Effector memory CD4-positive, alpha-beta T cell (primary cell): ENCODE measurements around the gene ATPAF1.
"Not testable (repeated sequence)": the region's sequence is repeated elsewhere in the genome, so short reads cannot be mapped to it uniquely, and the experiment has no call there.

Experiments used
- DNase-seq, 3 donors: peaks; one replicate each; pipeline ENCODE4 v3.0.0-alpha.2; 2020
- H3K27ac ChIP-seq: 2 replicates; pipeline ENCODE4 v1.7.0; 2013; ENCODE audit warnings: mild to moderate bottlenecking, low read length, moderate library complexity; ENCODE audit not compliant: insufficient read depth, poor library complexity, severe bottlenecking
- H3K27me3 ChIP-seq: replicated peaks from 2 replicates; pipeline ENCODE4 v1.7.0; 2013; ENCODE audit warnings: mild to moderate bottlenecking, low read length; ENCODE audit not compliant: insufficient read depth, control insufficient read depth, poor library complexity, severe bottlenecking
- H3K36me3 ChIP-seq: 2 replicates; pipeline ENCODE4 v1.7.0; 2013; ENCODE audit warnings: mild to moderate bottlenecking, low read length, moderate library complexity; ENCODE audit not compliant: control insufficient read depth, insufficient read depth
- H3K4me1 ChIP-seq: 2 replicates; pipeline ENCODE4 v1.7.0; 2013; ENCODE audit warnings: low read length, mild to moderate bottlenecking; ENCODE audit not compliant: control insufficient read depth, insufficient read depth, poor library complexity, severe bottlenecking
- H3K4me3 ChIP-seq: 2 replicates; pipeline ENCODE4 v1.7.0; 2013; ENCODE audit warnings: low read length, low read depth, mild to moderate bottlenecking; ENCODE audit not compliant: insufficient read depth, poor library complexity, severe bottlenecking
- H3K9me3 ChIP-seq: 2 replicates; pipeline ENCODE4 v1.7.0; 2013; ENCODE audit warnings: mild to moderate bottlenecking, low read length, moderate library complexity; ENCODE audit not compliant: control insufficient read depth

Gene ATPAF1

GRCh38 chr1:46670134-46670533, 2.0 kb upstream of the ATPAF1 start:
- Histone ChIP-seq H3K27me3 (no peaks in the 10 kb centered on the region), H3K27ac (no peak overlapping the region), H3K36me3 (no peaks in the 10 kb centered on the region), H3K4me1 (peaks cover 14% of the 10 kb centered on the region), H3K4me3 (no peak overlapping the region), H3K9me3 (no peaks in the 10 kb centered on the region)
- DNase-seq, result no peak

GRCh38 chr1:46665983-46666382, 2.2 kb downstream of the ATPAF1 start:
- H3K36me3 ChIP-seq, result peaks cover 8% of the 10 kb centered on the region
- H3K4me3 ChIP-seq, result no peak overlapping the region
- H3K9me3 ChIP-seq, result no peaks in the 10 kb centered on the region
- no peak overlapping the region for H3K27ac ChIP-seq
- H3K27me3 ChIP-seq, result no peaks in the 10 kb centered on the region
- DNase-seq, result no peak
- peaks cover 14% of the 10 kb centered on the region for H3K4me1 ChIP-seq

- DNase-seq, H3K4me3 ChIP-seq, H3K27me3 ChIP-seq, H3K27ac ChIP-seq, H3K9me3 ChIP-seq: not testable (repeated sequence)
- Histone ChIP-seq H3K36me3 (peaks cover 15% of the 10 kb centered on the region), H3K4me1 (peaks cover 14% of the 10 kb centered on the region)
These were observed 5.2 kb downstream of the ATPAF1 start for GRCh38 chr1:46662919-46663318.

GRCh38 chr1:46660116-46660515, 8.0 kb downstream of the ATPAF1 start:
- H3K27me3 ChIP-seq, H3K4me3 ChIP-seq, H3K27ac ChIP-seq, H3K9me3 ChIP-seq, H3K4me1 ChIP-seq, DNase-seq: not testable (repeated sequence)
- peaks cover 35% of the 10 kb centered on the region for H3K36me3 ChIP-seq

- H3K36me3 ChIP-seq, result peaks cover 41% of the 10 kb centered on the region
These were observed 8.8 kb downstream of the ATPAF1 start for GRCh38 chr1:46659307-46659870.

GRCh38 chr1:46657775-46658174, 10.4 kb downstream of the ATPAF1 start:
- H3K4me3 ChIP-seq, result no peak overlapping the region
- no peak for DNase-seq
- peaks cover 33% of the 10 kb centered on the region for H3K36me3 ChIP-seq
- H3K27me3 ChIP-seq, result no peaks in the 10 kb centered on the region
- H3K27ac ChIP-seq, result no peak overlapping the region
- H3K4me1 ChIP-seq, result no peaks in the 10 kb centered on the region
- no peaks in the 10 kb centered on the region for H3K9me3 ChIP-seq

More at GRCh38 chr1:46659307-46659870, 8.8 kb downstream of the ATPAF1 start:
- Histone ChIP-seq H3K9me3 (no peaks in the 10 kb centered on the region), H3K4me3 (no peak overlapping the region), H3K27ac (no peak overlapping the region), H3K4me1 (no peaks in the 10 kb centered on the region), H3K27me3 (no peaks in the 10 kb centered on the region)
- DNase-seq, result no peak

- H3K36me3 ChIP-seq, result peaks cover 40% of the 10 kb centered on the region
- no peak overlapping the region for H3K27ac ChIP-seq
- DNase-seq, result no peak
- H3K9me3 ChIP-seq, result no peaks in the 10 kb centered on the region
- H3K27me3 ChIP-seq, result no peaks in the 10 kb centered on the region
- H3K4me1 ChIP-seq, result no peaks in the 10 kb centered on the region
- H3K4me3 ChIP-seq, result no peak overlapping the region
These were observed 11.5 kb downstream of the ATPAF1 start for GRCh38 chr1:46656643-46657042.

- Histone ChIP-seq H3K36me3 (peaks cover 40% of the 10 kb centered on the region), H3K9me3 (no peaks in the 10 kb centered on the region), H3K4me1 (no peaks in the 10 kb centered on the region), H3K27me3 (no peaks in the 10 kb centered on the region), H3K27ac (no peak overlapping the region), H3K4me3 (no peak overlapping the region)
- DNase-seq, result no peak
These were observed 12.3 kb downstream of the ATPAF1 start for GRCh38 chr1:46655848-46656247.

- H3K36me3 ChIP-seq, result peaks cover 49% of the 10 kb centered on the region
These were observed 13.5 kb downstream of the ATPAF1 start for GRCh38 chr1:46654698-46655097.

GRCh38 chr1:46654012-46654411, 14.2 kb downstream of the ATPAF1 start:
- H3K36me3 ChIP-seq, result peaks cover 54% of the 10 kb centered on the region

More at GRCh38 chr1:46654698-46655097, 13.5 kb downstream of the ATPAF1 start:
- not testable (repeated sequence) for H3K4me3 ChIP-seq, DNase-seq, H3K9me3 ChIP-seq, H3K27ac ChIP-seq, H3K4me1 ChIP-seq, H3K27me3 ChIP-seq

More at GRCh38 chr1:46654012-46654411, 14.2 kb downstream of the ATPAF1 start:
- Histone ChIP-seq H3K4me3 (no peak overlapping the region), H3K9me3 (no peaks in the 10 kb centered on the region), H3K27me3 (no peaks in the 10 kb centered on the region), H3K4me1 (no peaks in the 10 kb centered on the region), H3K27ac (no peak overlapping the region)
- DNase-seq, result no peak
